Choroid plexus epithelial cell (primary cell): ENCODE results near the gene PPIL6.
A peak's percentile ranks its signal among the peaks of the same experiment; 100 is the strongest.

Source experiments
- DNase-seq: peaks from one replicate; pipeline ENCODE4 v3.0.0-alpha.2; 2010; ENCODE audit warnings: low read depth
- H3K4me3 ChIP-seq: 2 replicates; pipeline ENCODE4 v1.5.1; 2011; ENCODE audit warnings: low read depth, mild to moderate bottlenecking, control low read depth, low read length, moderate library complexity
- TF ChIP-seq, protein P1 (sequence below): conservative IDR thresholded peaks from 2 replicates; pipeline ENCODE4 v1.5.1; 2011; ENCODE audit warnings: low read depth, mild to moderate bottlenecking, control low read depth, inconsistent platforms, low read length, moderate library complexity

The PPIL6 gene

DNA sequence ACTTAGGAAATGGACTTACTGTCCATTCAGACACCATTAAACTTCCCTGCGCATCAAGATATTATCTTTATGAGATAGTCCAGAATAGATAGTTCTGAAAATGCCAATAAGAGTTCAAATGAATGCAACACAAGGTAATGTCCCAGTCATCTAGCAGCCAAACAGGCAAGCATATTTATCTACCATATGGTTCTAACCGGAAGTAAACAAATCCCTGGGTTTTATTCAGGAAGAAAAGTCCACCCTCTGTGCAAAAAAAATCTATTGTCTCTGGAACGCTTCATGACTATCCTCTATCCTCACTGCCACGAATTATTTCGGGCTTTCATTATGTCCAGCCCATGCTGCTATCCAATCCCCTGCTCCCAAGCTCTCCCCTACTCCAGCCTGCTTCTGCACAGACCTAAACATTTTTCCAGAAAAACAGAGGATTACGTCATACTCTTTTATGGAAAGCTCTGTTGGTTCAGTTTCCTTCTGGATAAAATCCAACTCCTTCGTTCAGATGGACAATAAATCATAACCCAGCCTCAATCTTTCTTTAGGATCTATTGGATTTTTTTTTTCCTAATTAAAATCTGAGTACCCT, 11.4 kb downstream of the PPIL6 start:
- DNase-seq = peak; percentile 30
- TF ChIP-seq, protein P1, sequence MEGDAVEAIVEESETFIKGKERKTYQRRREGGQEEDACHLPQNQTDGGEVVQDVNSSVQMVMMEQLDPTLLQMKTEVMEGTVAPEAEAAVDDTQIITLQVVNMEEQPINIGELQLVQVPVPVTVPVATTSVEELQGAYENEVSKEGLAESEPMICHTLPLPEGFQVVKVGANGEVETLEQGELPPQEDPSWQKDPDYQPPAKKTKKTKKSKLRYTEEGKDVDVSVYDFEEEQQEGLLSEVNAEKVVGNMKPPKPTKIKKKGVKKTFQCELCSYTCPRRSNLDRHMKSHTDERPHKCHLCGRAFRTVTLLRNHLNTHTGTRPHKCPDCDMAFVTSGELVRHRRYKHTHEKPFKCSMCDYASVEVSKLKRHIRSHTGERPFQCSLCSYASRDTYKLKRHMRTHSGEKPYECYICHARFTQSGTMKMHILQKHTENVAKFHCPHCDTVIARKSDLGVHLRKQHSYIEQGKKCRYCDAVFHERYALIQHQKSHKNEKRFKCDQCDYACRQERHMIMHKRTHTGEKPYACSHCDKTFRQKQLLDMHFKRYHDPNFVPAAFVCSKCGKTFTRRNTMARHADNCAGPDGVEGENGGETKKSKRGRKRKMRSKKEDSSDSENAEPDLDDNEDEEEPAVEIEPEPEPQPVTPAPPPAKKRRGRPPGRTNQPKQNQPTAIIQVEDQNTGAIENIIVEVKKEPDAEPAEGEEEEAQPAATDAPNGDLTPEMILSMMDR = no peak
- no peak overlapping the region for H3K4me3 ChIP-seq

DNA sequence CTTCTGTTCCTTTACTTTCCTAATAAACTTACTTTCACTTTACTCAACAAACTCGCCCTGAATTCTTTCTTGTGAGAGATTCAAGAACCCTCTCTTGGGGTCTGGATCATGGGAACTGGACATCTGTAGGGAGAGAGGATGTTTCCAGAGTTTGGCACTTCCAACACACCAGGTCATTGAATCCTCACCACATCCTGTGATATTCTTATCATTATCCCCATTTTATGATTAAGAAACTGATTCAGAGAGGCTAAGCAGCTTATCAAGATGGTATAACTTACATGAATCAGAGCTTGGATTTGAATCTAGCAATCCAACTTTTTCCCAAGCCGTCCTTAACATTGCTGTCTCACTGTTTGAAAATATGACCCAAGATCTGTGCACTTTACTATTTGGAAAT, 15.5 kb downstream of the PPIL6 start:
- H3K4me3 ChIP-seq = no peak overlapping the region
- TF ChIP-seq, protein P1 = no peak
- DNase-seq = no peak

DNA sequence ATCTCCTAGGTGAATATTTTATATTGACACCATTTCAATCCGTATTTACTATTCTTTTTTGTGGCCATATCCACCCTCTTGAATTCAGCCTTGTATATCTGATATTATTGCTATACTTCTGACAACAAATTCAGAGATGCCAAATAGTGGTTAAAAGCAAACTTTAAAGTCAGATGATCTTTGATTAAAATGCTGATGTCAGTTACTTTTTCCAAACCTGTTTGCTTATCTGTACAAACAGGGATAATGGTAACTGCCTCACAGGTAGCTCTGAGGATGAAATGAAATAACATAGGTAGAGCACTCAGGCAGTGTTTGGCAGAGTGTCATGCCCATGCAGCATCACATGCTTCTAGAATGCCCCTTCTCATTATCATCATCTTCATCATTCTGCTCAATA, 19.2 kb downstream of the PPIL6 start:
- no peak overlapping the region for H3K4me3 ChIP-seq
- TF ChIP-seq, protein P1 = no peak
- DNase-seq = no peak

DNA sequence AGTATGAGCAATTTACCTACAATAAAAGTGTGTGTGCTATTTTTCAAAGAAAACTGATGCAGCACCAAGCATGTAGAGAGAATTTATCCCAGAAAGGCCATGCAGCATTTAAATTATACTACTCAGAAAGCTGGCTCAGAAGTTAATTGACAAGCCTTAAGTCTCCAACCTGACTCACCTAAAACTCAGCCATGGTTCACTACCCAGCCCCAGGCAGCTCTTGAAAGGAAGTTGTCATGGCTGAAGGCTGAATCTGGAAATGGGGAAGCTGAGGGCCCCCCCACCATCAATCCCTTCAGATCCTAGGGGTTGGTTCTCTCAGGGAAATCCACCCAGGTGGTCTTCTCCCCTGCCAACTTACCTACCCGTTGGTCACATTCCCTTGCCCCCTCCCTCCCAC, 19.7 kb downstream of the PPIL6 start:
- no peak for DNase-seq
- H3K4me3 ChIP-seq = no peak overlapping the region
- TF ChIP-seq, protein P1 = no peak

DNA sequence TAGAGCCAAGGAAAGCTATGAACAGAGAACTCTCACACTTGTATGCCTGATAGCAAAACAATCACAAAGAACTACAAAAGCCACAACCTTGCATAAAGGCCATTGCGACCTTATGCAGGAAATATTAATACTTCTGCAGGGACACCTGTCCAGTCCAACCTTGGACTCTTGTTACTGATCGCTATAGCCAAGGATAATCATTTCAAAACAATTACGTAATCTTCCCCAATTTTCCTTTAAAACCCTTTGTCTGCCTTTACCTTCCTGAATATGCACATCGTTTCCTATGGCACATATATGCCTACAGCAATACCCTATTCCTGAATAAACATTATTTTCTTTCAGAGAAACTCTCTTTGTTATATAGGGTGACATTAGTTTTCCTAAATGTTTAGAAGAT, 22.8 kb downstream of the PPIL6 start:
- TF ChIP-seq, protein P1 = no peak

DNA sequence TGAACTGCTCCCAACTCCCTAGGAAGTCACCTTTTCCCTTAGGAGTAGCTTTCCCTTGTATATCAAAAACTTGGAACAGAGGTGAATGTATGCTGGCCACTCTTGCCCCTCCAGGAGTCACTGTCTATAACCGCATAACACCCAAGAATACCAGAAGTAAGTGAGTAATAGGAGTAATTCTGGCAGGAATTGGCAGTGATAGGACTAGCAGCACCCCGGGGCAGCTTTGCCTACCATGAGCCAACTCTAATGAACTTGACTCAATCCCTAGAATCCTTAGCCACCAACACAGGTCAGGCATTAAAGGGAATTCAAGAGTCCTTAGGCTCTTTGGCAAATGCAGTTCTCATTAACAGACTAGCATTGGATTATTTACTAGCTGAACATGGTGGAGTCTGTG, 29.4 kb downstream of the PPIL6 start:
- no peak for DNase-seq
- no peak overlapping the region for H3K4me3 ChIP-seq
- TF ChIP-seq, protein P1 = no peak

More for the DNA sequence above, 22.8 kb downstream of the PPIL6 start:
- H3K4me3 ChIP-seq = no peak overlapping the region
- no peak for DNase-seq

DNA sequence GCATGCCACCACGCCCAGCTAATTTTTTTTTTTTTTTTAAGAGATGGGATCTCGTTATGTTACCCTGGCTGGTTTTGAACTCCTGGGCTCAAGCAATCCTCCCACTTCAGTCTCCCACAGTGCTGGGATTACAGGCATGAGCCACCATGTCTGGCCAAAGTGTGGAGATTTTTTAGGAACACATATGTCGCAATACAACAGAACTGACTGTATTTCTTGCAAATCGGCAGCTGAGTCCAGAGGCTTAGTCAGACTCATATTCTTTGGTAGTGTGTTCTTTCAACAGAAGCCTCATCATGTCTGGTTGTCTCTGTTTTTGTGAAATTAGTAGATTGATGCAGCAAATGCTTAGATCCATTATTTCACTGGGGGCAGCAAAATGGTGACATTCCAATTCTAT, 34.2 kb downstream of the PPIL6 start:
- H3K4me3 ChIP-seq = no peak overlapping the region
- DNase-seq = peak; percentile 78
- TF ChIP-seq, protein P1 = no peak
